ENCODE results near the gene MED29. TPM values are rescaled to one million over a fixed set of nuclear protein-coding genes. Genes with fewer than 3 reads are reported as not detected.

Gene MED29
- total and polyA plus RNA-seq, 2 donors (not counting 1 experiment from before 2014, with no cell fraction given), result 23.0 to 28.9 TPM

GRCh38 chr19:39352381-39353255 lies 38.6 kb upstream of the MED29 start:
- peaks cover 25% of the 10 kb centered on the region for H3K36me3 ChIP-seq (ENCODE audit: control insufficient read depth, insufficient read depth, low read length)

GRCh38 chr19:39355253-39355652 lies 35.9 kb upstream of the MED29 start:
- H3K4me3 ChIP-seq (replicated peaks in 1 of 4; ENCODE audit: control extremely low read depth in 1 of 4, insufficient read depth in 1 of 4, low read depth in 3 of 4, low read length in 4 of 4), result no peak overlapping the region
- H2AFZ ChIP-seq (ENCODE audit: low read length), result no peak overlapping the region
- H3K27me3 ChIP-seq (ENCODE audit: control insufficient read depth, insufficient read depth, low read length), result no peaks in the 10 kb centered on the region
- no peak for DNase-seq (ENCODE audit: low read depth in 2 of 2)
- TF ChIP-seq CTCF (conservative IDR thresholded peaks at IDR 0.05 in 1 of 2, IDR thresholded peaks at IDR 0.05 in 1 of 2; ENCODE audit: low read depth in 1 of 2, low read length in 2 of 2) (no peak), EZH2 (IDR thresholded peaks at IDR 0.05; ENCODE audit: low read length, missing control alignments) (no peak)
- peaks cover 6% of the 10 kb centered on the region for H3K79me2 ChIP-seq (ENCODE audit: control insufficient read depth, insufficient read depth, low read length)
- peaks cover 2% of the 10 kb centered on the region for H3K4me1 ChIP-seq (ENCODE audit: control insufficient read depth, extremely low read depth, insufficient read depth, low read length)
- peaks cover 28% of the 10 kb centered on the region for H3K36me3 ChIP-seq (ENCODE audit: control insufficient read depth, insufficient read depth, low read length)
- H3K9ac ChIP-seq (ENCODE audit: insufficient read depth, low read length), result no peak overlapping the region
- H3K4me2 ChIP-seq (ENCODE audit: extremely low read depth, insufficient read depth, low read length), result no peak overlapping the region
- no peak overlapping the region for H3K27ac ChIP-seq (ENCODE audit: insufficient read depth, low read length)
- no peaks in the 10 kb centered on the region for H3K9me3 ChIP-seq (ENCODE audit: control insufficient read depth, insufficient read depth, low read depth, low read length)
- no peaks in the 10 kb centered on the region for H4K20me1 ChIP-seq (ENCODE audit: control insufficient read depth, extremely low read depth, insufficient read depth, low read length)

More at GRCh38 chr19:39352381-39353255, 38.6 kb upstream of the MED29 start:
- no peaks in the 10 kb centered on the region for H4K20me1 ChIP-seq (ENCODE audit: control insufficient read depth, extremely low read depth, insufficient read depth, low read length)
- no peak overlapping the region for H3K4me3 ChIP-seq (replicated peaks in 1 of 4; ENCODE audit: control extremely low read depth in 1 of 4, insufficient read depth in 1 of 4, low read depth in 3 of 4, low read length in 4 of 4)
- H3K27ac ChIP-seq (ENCODE audit: insufficient read depth, low read length), result peak overlapping the region; percentile 17
- H3K9me3 ChIP-seq (ENCODE audit: control insufficient read depth, insufficient read depth, low read depth, low read length), result no peaks in the 10 kb centered on the region
- no peak for DNase-seq (ENCODE audit: low read depth in 2 of 2)
- H3K79me2 ChIP-seq (ENCODE audit: control insufficient read depth, insufficient read depth, low read length), result peaks cover 21% of the 10 kb centered on the region
- no peaks in the 10 kb centered on the region for H3K27me3 ChIP-seq (ENCODE audit: control insufficient read depth, insufficient read depth, low read length)
- H3K9ac ChIP-seq (ENCODE audit: insufficient read depth, low read length), result no peak overlapping the region
- peaks cover 2% of the 10 kb centered on the region for H3K4me1 ChIP-seq (ENCODE audit: control insufficient read depth, extremely low read depth, insufficient read depth, low read length)
- H3K4me2 ChIP-seq (ENCODE audit: extremely low read depth, insufficient read depth, low read length), result no peak overlapping the region
- no peak overlapping the region for H2AFZ ChIP-seq (ENCODE audit: low read length)
- TF ChIP-seq EZH2 (IDR thresholded peaks at IDR 0.05; ENCODE audit: low read length, missing control alignments), result no peak

- no peaks in the 10 kb centered on the region for H4K20me1 ChIP-seq (ENCODE audit: control insufficient read depth, extremely low read depth, insufficient read depth, low read length)
- peaks cover 34% of the 10 kb centered on the region for H3K36me3 ChIP-seq (ENCODE audit: control insufficient read depth, insufficient read depth, low read length)
- H3K9me3 ChIP-seq (ENCODE audit: control insufficient read depth, insufficient read depth, low read depth, low read length), result no peaks in the 10 kb centered on the region
- no peak overlapping the region for H3K4me3 ChIP-seq (replicated peaks in 1 of 4; ENCODE audit: control extremely low read depth in 1 of 4, insufficient read depth in 1 of 4, low read depth in 3 of 4, low read length in 4 of 4)
- no peak for DNase-seq (ENCODE audit: low read depth in 2 of 2)
- H2AFZ ChIP-seq (ENCODE audit: low read length), result no peak overlapping the region
- TF ChIP-seq EZH2 (IDR thresholded peaks at IDR 0.05; ENCODE audit: low read length, missing control alignments), result no peak
- no peak for TF ChIP-seq CTCF (conservative IDR thresholded peaks at IDR 0.05 in 1 of 2, IDR thresholded peaks at IDR 0.05 in 1 of 2; ENCODE audit: low read depth in 1 of 2, low read length in 2 of 2)
- H3K4me1 ChIP-seq (ENCODE audit: control insufficient read depth, extremely low read depth, insufficient read depth, low read length), result peaks cover 2% of the 10 kb centered on the region
- no peak overlapping the region for H3K9ac ChIP-seq (ENCODE audit: insufficient read depth, low read length)
- peaks cover 6% of the 10 kb centered on the region for H3K79me2 ChIP-seq (ENCODE audit: control insufficient read depth, insufficient read depth, low read length)
- no peaks in the 10 kb centered on the region for H3K27me3 ChIP-seq (ENCODE audit: control insufficient read depth, insufficient read depth, low read length)
- no peak overlapping the region for H3K27ac ChIP-seq (ENCODE audit: insufficient read depth, low read length)
- no peak overlapping the region for H3K4me2 ChIP-seq (ENCODE audit: extremely low read depth, insufficient read depth, low read length)
Measured at GRCh38 chr19:39356073-39356472, 35.1 kb upstream of the MED29 start.
